PFSK-1 (cell line): ENCODE results near the gene RPA1.

ENCODE experiments used
- FOXP2 ChIP-seq: optimal IDR thresholded peaks from 2 replicates; pipeline ENCODE3; 2011; ENCODE audit warnings: borderline replicate concordance, control low read depth, inconsistent platforms; ENCODE audit not compliant: insufficient read depth; ENCODE audit errors: extremely low read length, extremely low read depth
- POLR2AphosphoS5 ChIP-seq: IDR thresholded peaks from 2 replicates; pipeline ENCODE4 v1.6.1; 2012; ENCODE audit warnings: low read depth, mild to moderate bottlenecking, control low read depth, low read length, moderate library complexity
- SIN3A ChIP-seq: IDR thresholded peaks from 2 replicates; pipeline ENCODE4 v1.6.1; 2012; ENCODE audit warnings: mild to moderate bottlenecking, low read length, moderate library complexity, borderline replicate concordance; ENCODE audit not compliant: insufficient read depth
- TAF1 ChIP-seq: IDR thresholded peaks from 2 replicates; pipeline ENCODE4 v1.6.1; 2012; ENCODE audit warnings: low read length, control low read depth, borderline replicate concordance; ENCODE audit not compliant: insufficient read depth
- TF ChIP-seq, protein P1 (sequence below), 2 experiments: IDR thresholded peaks; 2 replicates each; pipeline versions ENCODE4 v1.6.1 to v1.8.0; 2011 to 2012; ENCODE audit warnings: low read depth in 2 of 2, low read length in 2 of 2, control low read depth in 1 of 2, inconsistent platforms in 1 of 2, mild to moderate bottlenecking in 1 of 2, moderate library complexity in 1 of 2; ENCODE audit not compliant: insufficient read depth in 1 of 2

DNA sequence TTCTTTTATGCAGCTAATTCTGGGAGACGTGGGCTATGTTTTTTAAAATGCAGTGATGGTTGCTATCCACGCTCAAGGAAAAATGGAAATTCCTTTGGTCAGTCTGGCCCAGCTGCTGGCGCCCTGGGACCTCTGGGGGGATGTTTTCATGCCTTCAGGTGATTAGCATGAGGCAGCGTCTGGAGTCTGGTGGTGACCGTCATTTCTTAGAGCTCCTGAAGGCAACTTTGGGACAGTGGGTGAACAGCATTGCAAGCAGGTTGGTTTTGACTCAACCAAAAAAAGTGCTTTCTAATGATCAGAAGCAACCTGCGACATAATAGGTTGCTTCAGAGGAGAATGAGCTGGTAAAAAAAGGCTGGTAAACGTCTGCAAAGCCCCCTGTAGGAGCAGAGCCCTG lies 82.3 kb downstream of the RPA1 start:
- TF ChIP-seq, protein P1, sequence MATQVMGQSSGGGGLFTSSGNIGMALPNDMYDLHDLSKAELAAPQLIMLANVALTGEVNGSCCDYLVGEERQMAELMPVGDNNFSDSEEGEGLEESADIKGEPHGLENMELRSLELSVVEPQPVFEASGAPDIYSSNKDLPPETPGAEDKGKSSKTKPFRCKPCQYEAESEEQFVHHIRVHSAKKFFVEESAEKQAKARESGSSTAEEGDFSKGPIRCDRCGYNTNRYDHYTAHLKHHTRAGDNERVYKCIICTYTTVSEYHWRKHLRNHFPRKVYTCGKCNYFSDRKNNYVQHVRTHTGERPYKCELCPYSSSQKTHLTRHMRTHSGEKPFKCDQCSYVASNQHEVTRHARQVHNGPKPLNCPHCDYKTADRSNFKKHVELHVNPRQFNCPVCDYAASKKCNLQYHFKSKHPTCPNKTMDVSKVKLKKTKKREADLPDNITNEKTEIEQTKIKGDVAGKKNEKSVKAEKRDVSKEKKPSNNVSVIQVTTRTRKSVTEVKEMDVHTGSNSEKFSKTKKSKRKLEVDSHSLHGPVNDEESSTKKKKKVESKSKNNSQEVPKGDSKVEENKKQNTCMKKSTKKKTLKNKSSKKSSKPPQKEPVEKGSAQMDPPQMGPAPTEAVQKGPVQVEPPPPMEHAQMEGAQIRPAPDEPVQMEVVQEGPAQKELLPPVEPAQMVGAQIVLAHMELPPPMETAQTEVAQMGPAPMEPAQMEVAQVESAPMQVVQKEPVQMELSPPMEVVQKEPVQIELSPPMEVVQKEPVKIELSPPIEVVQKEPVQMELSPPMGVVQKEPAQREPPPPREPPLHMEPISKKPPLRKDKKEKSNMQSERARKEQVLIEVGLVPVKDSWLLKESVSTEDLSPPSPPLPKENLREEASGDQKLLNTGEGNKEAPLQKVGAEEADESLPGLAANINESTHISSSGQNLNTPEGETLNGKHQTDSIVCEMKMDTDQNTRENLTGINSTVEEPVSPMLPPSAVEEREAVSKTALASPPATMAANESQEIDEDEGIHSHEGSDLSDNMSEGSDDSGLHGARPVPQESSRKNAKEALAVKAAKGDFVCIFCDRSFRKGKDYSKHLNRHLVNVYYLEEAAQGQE (IDR thresholded peaks at IDR 0.05; ENCODE audit: insufficient read depth in 1 of 2, low read depth in 2 of 2, low read length in 2 of 2): no peak
- TF ChIP-seq TAF1 (no peak), POLR2AphosphoS5 (no peak), SIN3A (no peak), FOXP2 (no peak)
